MCF 10A (cell line): Measurements from ENCODE around the gene DPM3. TPM values are rescaled to one million over a fixed set of nuclear protein-coding genes. Genes with fewer than 3 reads are reported as not detected.
A peak's percentile ranks its signal among the peaks of the same experiment; 100 is the strongest.

Source experiments
- BruUV-seq: library from RNA; stranded (reverse); fragments of 400-500 nt; replicated peaks from 2 replicates; lab custom pipeline; 2021; lab: Mats Ljungman, UMichigan
- CTCF ChIA-PET: fragments of 300-600 bp; sonication (Branson Sonifier 250); formaldehyde crosslinking; extraction: SDS; loops from one replicate; lab custom pipeline; 2021; ENCODE audit warnings: antibody characterized with exemption, inconsistent platforms; lab: Yijun Ruan, JAX
- POLR2A ChIA-PET: fragments of 300-600, 350-650 bp; sonication (Branson Sonifier 250); formaldehyde crosslinking; extraction: SDS; loops from one replicate; lab custom pipeline; 2020; ENCODE audit warnings: antibody characterized with exemption, inconsistent platforms; lab: Yijun Ruan, JAX
- DNase-seq: peaks from one replicate; pipeline ENCODE4 v3.0.0-alpha.2; 2018; ENCODE audit not compliant: unreplicated experiment
- H3K27ac Mint-ChIP-seq: one replicate; pipeline ENCODE4 v1.8.0; 2022; ENCODE audit warnings: mild to moderate bottlenecking, low read depth, mixed read lengths; ENCODE audit not compliant: unreplicated experiment
- H3K27me3 Mint-ChIP-seq: one replicate; pipeline ENCODE4 v1.8.0; 2022; ENCODE audit warnings: mixed read lengths; ENCODE audit not compliant: insufficient read depth, unreplicated experiment
- H3K36me3 Mint-ChIP-seq: one replicate; pipeline ENCODE4 v1.8.0; 2022; ENCODE audit warnings: mild to moderate bottlenecking, moderate library complexity, mixed read lengths; ENCODE audit not compliant: insufficient read depth, unreplicated experiment
- H3K4me1 Mint-ChIP-seq: one replicate; pipeline ENCODE4 v1.8.0; 2022; ENCODE audit warnings: mixed read lengths; ENCODE audit not compliant: insufficient read depth, unreplicated experiment
- H3K4me3 Mint-ChIP-seq: one replicate; pipeline ENCODE4 v1.8.0; 2022; ENCODE audit warnings: mild to moderate bottlenecking, moderate library complexity, mixed read lengths; ENCODE audit not compliant: unreplicated experiment
- H3K9me3 Mint-ChIP-seq: one replicate; pipeline ENCODE4 v1.8.0; 2022; ENCODE audit warnings: mixed read lengths; ENCODE audit not compliant: unreplicated experiment
- CTCF ChIP-seq: fragments of 200-600 bp; IDR thresholded peaks from one replicate; pipeline ENCODE4 v1.8.0; 2022; ENCODE audit warnings: antibody characterized with exemption, mild to moderate bottlenecking; ENCODE audit not compliant: unreplicated experiment
- intact Hi-C: fragments of 100-400 bp; cut with micrococcal nuclease; formaldehyde crosslinking; loops from 2 replicates; pipeline ENCODE4 v1.14.1; 2022
- total RNA-seq: library from RNA; stranded (reverse); gene quantifications from 2 replicates; pipeline ENCODE4 v1.2.3, GENCODE V29; 2022

DPM3 gene
- total RNA-seq, 1 experiment from 2014 or later, result 86.4 TPM

- no TSS peak for BruUV-seq
- Mint-ChIP-seq H3K27me3 (no peaks in the 10 kb centered on the region), H3K9me3 (no peaks in the 10 kb centered on the region), H3K36me3 (peaks cover 24% of the 10 kb centered on the region), H3K4me3 (peak overlapping the region; percentile 100), H3K27ac (peak overlapping the region; percentile 90), H3K4me1 (peaks cover 41% of the 10 kb centered on the region)
- intact Hi-C loops, result loop anchor here (1.0 kb wide), 1 partner anchor 30 kb away; no protein-coding TSS in a partner anchor
- peak; percentile 98 for DNase-seq
- ChIA-PET POLR2A (interaction anchor here (0.7 to 11.9 kb wide), 30 partner anchors 8 to 671 kb away, joined by 3 to 238 read pairs (median 5); partner anchors contain the start of genes ADAM15, DPM3, FLAD1 and KRTCAP2), CTCF (interaction anchor here (0.6 to 6.7 kb wide), 13 partner anchors 10 to 127 kb away, joined by 3 to 58 read pairs (median 8); partner anchors contain the start of genes ADAM15, DPM3, KRTCAP2 and SLC50A1)
- TF ChIP-seq CTCF, result no peak
Measured at GRCh38 chr1:155124503-155125463, 15.5 kb downstream of the DPM3 start.

- peak overlapping the region; percentile 100 for H3K4me3 Mint-ChIP-seq
- no peaks in the 10 kb centered on the region for H3K27me3 Mint-ChIP-seq
- no peaks in the 10 kb centered on the region for H3K9me3 Mint-ChIP-seq
- no peak for TF ChIP-seq CTCF
- H3K27ac Mint-ChIP-seq, result peak overlapping the region; percentile 90
- ChIA-PET CTCF (interaction anchor here (0.6 to 6.7 kb wide), 8 partner anchors 11 to 207 kb away, joined by 3 to 58 read pairs (median 13); partner anchors contain the start of gene KRTCAP2), POLR2A (interaction anchor here (0.7 to 11.9 kb wide), 12 partner anchors 8 to 1131 kb away, joined by 3 to 238 read pairs (median 5); partner anchors contain the start of genes DPM3, KRTCAP2, SHC1 and SLC50A1)
- intact Hi-C loops, result loop anchor here (1.0 kb wide), 1 partner anchor 30 kb away; no protein-coding TSS in a partner anchor
- no TSS peak for BruUV-seq
- H3K4me1 Mint-ChIP-seq, result peaks cover 37% of the 10 kb centered on the region
- peak; percentile 53 for DNase-seq
- peaks cover 17% of the 10 kb centered on the region for H3K36me3 Mint-ChIP-seq
Measured at GRCh38 chr1:155123801-155124200, 16.5 kb downstream of the DPM3 start.

- H3K36me3 Mint-ChIP-seq, result peaks cover 6% of the 10 kb centered on the region
- intact Hi-C loops, result no loop called here
- no peak overlapping the region for H3K4me3 Mint-ChIP-seq
- peaks cover 37% of the 10 kb centered on the region for H3K4me1 Mint-ChIP-seq
- ChIA-PET CTCF (interaction anchor here (0.6 to 6.7 kb wide), 8 partner anchors 8 to 71 kb away, joined by 3 to 58 read pairs (median 10); no protein-coding TSS in a partner anchor), POLR2A (interaction anchor here (0.6 to 11.9 kb wide), 4 partner anchors 15 to 45 kb away, joined by 3 to 238 read pairs (median 16); partner anchors contain the start of genes DPM3 and SLC50A1)
- no TSS peak for BruUV-seq
- H3K9me3 Mint-ChIP-seq, result no peaks in the 10 kb centered on the region
- TF ChIP-seq CTCF, result no peak
- no peak for DNase-seq
- H3K27me3 Mint-ChIP-seq, result no peaks in the 10 kb centered on the region
- no peak overlapping the region for H3K27ac Mint-ChIP-seq
Measured at GRCh38 chr1:155122308-155122707, 18.0 kb downstream of the DPM3 start.

GRCh38 chr1:155121249-155121648 lies 19.1 kb downstream of the DPM3 start:
- TF ChIP-seq CTCF, result no peak
- Mint-ChIP-seq H3K9me3 (no peaks in the 10 kb centered on the region), H3K4me3 (no peak overlapping the region), H3K36me3 (no peaks in the 10 kb centered on the region), H3K4me1 (peaks cover 26% of the 10 kb centered on the region), H3K27me3 (no peaks in the 10 kb centered on the region), H3K27ac (no peak overlapping the region)
- no peak for DNase-seq
- ChIA-PET POLR2A (interaction anchor here (1.0 to 11.9 kb wide), 4 partner anchors 8 to 83 kb away, joined by 3 to 238 read pairs (median 6); partner anchors contain the start of genes DPM3 and SLC50A1), CTCF (interaction anchor here (1.1 to 6.7 kb wide), 5 partner anchors 25 to 48 kb away, joined by 5 to 58 read pairs (median 14); no protein-coding TSS in a partner anchor)
- intact Hi-C loops, result no loop called here
- BruUV-seq, result no TSS peak
